ACC112 (cell line): ENCODE results near the gene AHR.
A peak's percentile ranks its signal among the peaks of the same experiment; 100 is the strongest.
"Not testable (repeated sequence)": the region's sequence is repeated elsewhere in the genome, so short reads cannot be mapped to it uniquely, and the experiment has no call there.

Experiments
- H2AFZ ChIP-seq: fragments of 200-600 bp; sonication (generic); one replicate; pipeline ENCODE4 v1.6.0; 2017; ENCODE audit warnings: antibody characterized with exemption, low read length; ENCODE audit not compliant: unreplicated experiment
- H3K27ac ChIP-seq: fragments of 200-600 bp; sonication (generic); 2 replicates; pipeline ENCODE4 v1.5.1; 2014; ENCODE audit warnings: low read depth, mild to moderate bottlenecking, antibody characterized with exemption, low read length, moderate library complexity
- H3K27me3 ChIP-seq: fragments of 200-600 bp; sonication (generic); 2 replicates; pipeline ENCODE4 v1.6.1; 2014; ENCODE audit warnings: mild to moderate bottlenecking, antibody characterized with exemption, low read length, moderate library complexity, mixed read lengths; ENCODE audit not compliant: insufficient read depth
- H3K36me3 ChIP-seq: fragments of 200-600 bp; sonication (generic); 2 replicates; pipeline ENCODE4 v1.6.1; 2016; ENCODE audit warnings: mild to moderate bottlenecking, antibody characterized with exemption, low read length, moderate library complexity, mixed read lengths; ENCODE audit not compliant: insufficient read depth
- H3K4me1 ChIP-seq: fragments of 200-600 bp; sonication (generic); one replicate; pipeline ENCODE4 v1.6.1; 2016; ENCODE audit warnings: low read length, mixed read lengths; ENCODE audit not compliant: insufficient read depth, unreplicated experiment, control insufficient read depth
- H3K4me3 ChIP-seq: fragments of 200-600 bp; sonication (generic); 2 replicates; pipeline ENCODE4 v1.5.1; 2014; ENCODE audit warnings: mild to moderate bottlenecking, low read depth, low read length
- H3K79me2 ChIP-seq: fragments of 200-600 bp; sonication (generic); one replicate; pipeline ENCODE4 v1.6.0; 2016; ENCODE audit warnings: low read length; ENCODE audit not compliant: control insufficient read depth, unreplicated experiment, insufficient read depth

AHR gene

DNA sequence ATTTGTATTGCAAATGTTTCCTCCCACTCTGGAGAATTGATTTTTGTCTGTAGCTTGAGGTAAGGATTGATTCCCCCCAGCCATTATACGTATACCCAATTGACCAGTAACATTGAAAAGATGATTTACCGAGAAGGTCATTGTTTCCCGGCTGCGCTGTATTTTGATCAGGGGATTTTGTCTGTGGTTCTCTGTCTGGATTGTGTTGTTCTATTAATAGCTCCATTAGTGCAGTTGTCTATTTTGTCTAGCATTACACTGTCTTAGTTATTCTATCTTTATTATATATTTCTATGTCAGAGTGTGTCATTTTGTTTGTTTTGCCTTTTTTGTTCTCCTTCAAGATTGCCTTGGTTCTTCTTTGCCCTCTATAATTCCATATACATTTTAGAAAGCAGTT, 37.7 kb downstream of the AHR start:
- Histone ChIP-seq H3K4me1 (peaks cover 41% of the 10 kb centered on the region), H3K27me3 (no peaks in the 10 kb centered on the region), H3K36me3 (peaks cover 69% of the 10 kb centered on the region), H3K4me3 (no peak overlapping the region), H2AFZ (no peak overlapping the region), H3K27ac (peak overlapping the region; percentile 12; the same call in 1 of the 2 replicates), H3K79me2 (peaks cover 21% of the 10 kb centered on the region)

DNA sequence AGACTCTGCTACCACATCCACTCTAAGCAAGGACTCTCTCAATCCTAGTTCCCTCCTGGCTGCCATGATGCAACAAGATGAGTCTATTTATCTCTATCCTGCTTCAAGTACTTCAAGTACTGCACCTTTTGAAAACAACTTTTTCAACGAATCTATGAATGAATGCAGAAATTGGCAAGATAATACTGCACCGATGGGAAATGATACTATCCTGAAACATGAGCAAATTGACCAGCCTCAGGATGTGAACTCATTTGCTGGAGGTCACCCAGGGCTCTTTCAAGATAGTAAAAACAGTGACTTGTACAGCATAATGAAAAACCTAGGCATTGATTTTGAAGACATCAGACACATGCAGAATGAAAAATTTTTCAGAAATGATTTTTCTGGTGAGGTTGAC, 40.7 kb downstream of the AHR start:
- H3K36me3 ChIP-seq: peaks cover 67% of the 10 kb centered on the region
- H3K4me3 ChIP-seq: peak overlapping the region; percentile 6; the same call in 1 of the 2 replicates
- no peak overlapping the region for H2AFZ ChIP-seq
- H3K79me2 ChIP-seq: peaks cover 33% of the 10 kb centered on the region
- peaks cover 37% of the 10 kb centered on the region for H3K4me1 ChIP-seq
- H3K27ac ChIP-seq: peak overlapping the region; percentile 40
- no peaks in the 10 kb centered on the region for H3K27me3 ChIP-seq

GRCh38 chr7:17339952-17340351, 41.5 kb downstream of the AHR start:
- Histone ChIP-seq H3K4me1 (peaks cover 37% of the 10 kb centered on the region), H2AFZ (no peak overlapping the region), H3K36me3 (peaks cover 60% of the 10 kb centered on the region), H3K4me3 (no peak overlapping the region), H3K27me3 (no peaks in the 10 kb centered on the region), H3K27ac (peak overlapping the region; percentile 40; the same call in 1 of the 2 replicates), H3K79me2 (peaks cover 32% of the 10 kb centered on the region)

DNA sequence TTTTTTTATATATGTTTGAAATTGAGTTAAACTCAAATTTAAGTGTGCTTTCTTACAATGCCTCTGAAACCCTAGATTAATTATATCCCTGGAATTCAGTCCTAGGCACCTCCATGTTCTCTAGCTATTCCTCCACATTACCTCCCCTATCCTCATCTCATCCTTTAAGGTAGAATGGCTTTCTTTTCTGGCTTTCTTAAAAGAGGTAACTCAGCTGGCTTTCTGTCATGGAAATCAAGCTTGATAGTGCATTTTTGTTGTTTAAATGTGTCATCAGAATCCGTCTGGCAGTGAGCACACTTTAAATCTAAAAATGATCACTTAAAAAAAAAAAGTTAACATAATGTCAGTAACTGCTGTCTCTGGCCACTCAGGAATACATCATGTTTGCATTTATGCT, 42.2 kb downstream of the AHR start:
- 0 out of 2 replicates have a peak overlapping the region, but pooled peaks have one; percentile 7 for H3K27ac ChIP-seq
- no peak overlapping the region for H3K4me3 ChIP-seq
- peaks cover 31% of the 10 kb centered on the region for H3K79me2 ChIP-seq
- H3K36me3 ChIP-seq: peaks cover 55% of the 10 kb centered on the region
- peaks cover 37% of the 10 kb centered on the region for H3K4me1 ChIP-seq
- no peaks in the 10 kb centered on the region for H3K27me3 ChIP-seq
- H2AFZ ChIP-seq: no peak overlapping the region

DNA sequence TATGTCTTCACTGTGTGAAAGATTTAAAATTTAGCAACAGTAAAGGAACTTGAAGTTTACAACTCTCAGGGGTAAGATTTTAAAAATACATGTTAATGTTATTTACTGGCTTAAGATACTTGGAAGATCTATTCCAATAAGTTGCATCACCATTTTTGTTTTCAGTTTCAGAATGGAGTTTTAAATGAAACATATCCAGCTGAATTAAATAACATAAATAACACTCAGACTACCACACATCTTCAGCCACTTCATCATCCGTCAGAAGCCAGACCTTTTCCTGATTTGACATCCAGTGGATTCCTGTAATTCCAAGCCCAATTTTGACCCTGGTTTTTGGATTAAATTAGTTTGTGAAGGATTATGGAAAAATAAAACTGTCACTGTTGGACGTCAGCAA, 44.3 kb downstream of the AHR start:
- peaks cover 33% of the 10 kb centered on the region for H3K79me2 ChIP-seq
- H3K4me1 ChIP-seq: peaks cover 37% of the 10 kb centered on the region
- no peaks in the 10 kb centered on the region for H3K27me3 ChIP-seq
- no peak overlapping the region for H3K27ac ChIP-seq
- H3K4me3 ChIP-seq: no peak overlapping the region
- no peak overlapping the region for H2AFZ ChIP-seq
- H3K36me3 ChIP-seq: peaks cover 42% of the 10 kb centered on the region

- Histone ChIP-seq H3K36me3 (peaks cover 27% of the 10 kb centered on the region), H3K27ac (no peak overlapping the region)
Measured at GRCh38 chr7:17347401-17347800, 48.9 kb downstream of the AHR start.

DNA sequence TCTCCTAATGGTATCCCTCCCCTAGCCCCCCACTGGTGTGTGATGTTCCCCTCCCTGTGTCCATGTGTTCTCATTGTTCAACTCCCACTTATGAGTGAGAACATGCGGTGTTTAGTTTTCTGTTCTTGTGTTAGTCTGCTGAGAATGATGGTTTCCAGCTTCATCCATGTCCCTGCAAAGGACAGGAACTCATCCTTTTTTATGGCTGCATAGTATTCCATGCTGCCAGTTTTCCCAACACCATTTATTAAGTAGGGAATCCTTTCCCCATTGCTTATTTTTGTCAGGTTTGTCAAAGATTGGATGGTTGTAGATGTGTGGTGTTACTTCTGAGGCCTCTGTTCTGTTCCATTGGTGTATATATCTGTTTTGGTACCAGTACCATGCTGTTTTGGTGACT, 50.5 kb downstream of the AHR start:
- H3K27ac ChIP-seq, H3K4me1 ChIP-seq, H3K79me2 ChIP-seq, H3K4me3 ChIP-seq, H3K27me3 ChIP-seq, H2AFZ ChIP-seq: not testable (repeated sequence)
- H3K36me3 ChIP-seq: peaks cover 16% of the 10 kb centered on the region

More at GRCh38 chr7:17347401-17347800, 48.9 kb downstream of the AHR start:
- Histone ChIP-seq H3K4me3 (no peak overlapping the region), H3K4me1 (peaks cover 8% of the 10 kb centered on the region), H3K79me2 (peaks cover 7% of the 10 kb centered on the region), H2AFZ (no peak overlapping the region), H3K27me3 (no peaks in the 10 kb centered on the region)

DNA sequence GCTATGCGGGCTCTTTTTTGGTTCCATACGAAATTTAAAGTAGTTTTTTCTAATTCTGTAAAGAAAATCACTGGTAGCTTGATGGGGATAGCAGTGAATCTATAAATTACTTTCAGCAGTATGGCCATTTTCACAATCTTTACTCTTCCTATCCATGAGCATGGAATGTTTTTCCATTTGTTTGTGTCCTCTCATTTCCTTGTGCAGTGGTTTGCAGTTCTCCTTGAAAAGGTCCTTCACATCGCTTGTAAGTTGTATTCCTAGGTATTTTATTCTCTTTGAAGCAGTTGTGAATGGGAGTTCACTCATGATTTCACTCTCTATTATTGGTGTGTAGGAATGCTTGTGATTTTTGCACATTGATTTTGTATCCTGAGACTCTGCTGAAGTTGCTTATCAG, 51.9 kb downstream of the AHR start:
- not testable (repeated sequence) for H2AFZ ChIP-seq, H3K79me2 ChIP-seq, H3K27me3 ChIP-seq, H3K27ac ChIP-seq, H3K4me1 ChIP-seq, H3K4me3 ChIP-seq
- peaks cover 20% of the 10 kb centered on the region for H3K36me3 ChIP-seq

DNA sequence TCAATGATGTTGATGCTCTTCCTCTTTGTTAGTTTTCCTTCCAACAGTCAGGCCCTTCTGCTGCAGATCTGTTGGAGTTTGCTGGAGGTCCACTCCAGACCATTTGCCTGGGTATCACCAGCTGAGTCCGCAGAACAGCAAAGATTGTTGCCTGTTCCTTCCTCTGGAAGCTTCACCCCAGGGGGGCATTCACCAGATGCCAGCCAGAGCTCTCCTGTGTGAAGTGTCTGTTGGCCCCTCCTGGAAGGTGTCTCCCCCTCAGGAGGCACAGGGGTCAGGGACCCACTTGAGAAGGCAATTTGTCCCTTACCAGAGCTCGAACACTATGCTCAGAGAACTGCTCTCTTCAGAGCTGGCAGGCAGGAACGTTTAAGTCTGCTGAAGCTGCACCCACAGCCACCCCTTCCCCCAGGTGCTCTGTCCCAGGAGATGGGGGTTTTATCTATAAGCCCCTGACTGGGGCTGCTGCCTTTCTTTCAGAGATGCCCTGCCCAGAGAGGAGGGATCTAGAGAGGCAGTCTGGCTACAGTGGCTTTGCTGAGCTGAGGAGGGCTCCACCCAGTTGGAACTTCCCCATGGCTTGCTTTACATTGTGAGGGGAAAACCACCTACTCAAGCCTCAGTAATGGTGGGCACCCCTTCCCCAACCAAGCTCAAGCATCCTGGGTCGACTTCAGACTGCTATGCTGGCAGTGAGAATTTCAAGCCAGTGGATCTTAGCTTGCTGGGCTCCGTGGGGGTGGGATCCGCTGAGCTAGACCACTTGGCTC, 55.4 kb downstream of the AHR start:
- not testable (repeated sequence) for H3K27me3 ChIP-seq, H3K79me2 ChIP-seq, H3K4me3 ChIP-seq, H2AFZ ChIP-seq, H3K4me1 ChIP-seq, H3K27ac ChIP-seq
- H3K36me3 ChIP-seq: peaks cover 35% of the 10 kb centered on the region

DNA sequence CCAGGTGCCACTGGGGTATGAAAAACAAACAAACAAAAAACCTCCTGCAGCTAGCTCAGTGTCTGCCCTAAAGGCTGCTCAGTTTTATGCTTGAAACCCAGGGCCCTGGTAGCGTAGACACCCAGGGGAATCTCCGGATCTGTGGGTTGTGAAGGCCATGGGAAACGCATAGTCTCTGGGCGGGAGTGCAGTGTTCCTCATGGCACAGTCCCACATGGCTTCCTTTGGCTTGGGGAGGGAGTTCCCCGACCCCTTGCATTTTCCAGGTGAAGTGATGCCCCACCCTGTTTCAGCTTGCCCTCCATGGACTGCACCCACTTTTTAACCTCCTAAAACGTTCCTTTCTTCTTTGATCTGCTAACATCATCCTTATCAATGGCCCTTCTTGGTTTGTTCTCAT, 56.0 kb downstream of the AHR start:
- Histone ChIP-seq H2AFZ (no peak overlapping the region), H3K27me3 (no peaks in the 10 kb centered on the region), H3K27ac (no peak overlapping the region), H3K36me3 (peaks cover 37% of the 10 kb centered on the region), H3K79me2 (no peaks in the 10 kb centered on the region), H3K4me3 (no peak overlapping the region), H3K4me1 (no peaks in the 10 kb centered on the region)

GRCh38 chr7:17355050-17355449, 56.6 kb downstream of the AHR start:
- Histone ChIP-seq H3K79me2 (no peaks in the 10 kb centered on the region), H3K27ac (no peak overlapping the region), H3K4me3 (no peak overlapping the region), H3K36me3 (peaks cover 37% of the 10 kb centered on the region), H2AFZ (no peak overlapping the region), H3K27me3 (no peaks in the 10 kb centered on the region), H3K4me1 (no peaks in the 10 kb centered on the region)
